ENCODE measurements around the gene TRIM77. TPM values are rescaled to one million over a fixed set of nuclear protein-coding genes. Genes with fewer than 3 reads are reported as not detected.
"Not testable (repeated sequence)": the region's sequence is repeated elsewhere in the genome, so short reads cannot be mapped to it uniquely, and the experiment has no call there.

TRIM77 gene
- total RNA-seq (not detected), total RNA-seq (0 to 0.09 (median 0) reads per million in 29 experiments)
- total RNA-seq (2013) = not detected

- H3K36me3 ChIP-seq (ENCODE audit: control insufficient read depth in 2 of 2, extremely low read depth in 1 of 2, insufficient read depth in 1 of 2, low read length in 1 of 2); DNase-seq; H3K27ac ChIP-seq (ENCODE audit: low read length); H3K27me3 ChIP-seq (replicated peaks in 1 of 2; ENCODE audit: control insufficient read depth in 2 of 2, extremely low read depth in 1 of 2, insufficient read depth in 2 of 2, low read length in 1 of 2); POLR2A ChIA-PET; H3K4me1 Mint-ChIP-seq; H3K36me3 Mint-ChIP-seq; H3K27me3 Mint-ChIP-seq; H3K4me3 ChIP-seq (ENCODE audit: control insufficient read depth in 1 of 2, extremely low read depth in 1 of 2, low read length in 1 of 2); H3K4me1 ChIP-seq (ENCODE audit: control insufficient read depth in 1 of 2, extremely low read depth in 1 of 2, insufficient read depth in 2 of 2, low read length in 2 of 2); H3K27ac Mint-ChIP-seq; CTCF ChIA-PET; H3K9me3 ChIP-seq; H3K4me3 Mint-ChIP-seq; ATAC-seq (replicated peaks in 1 of 4): not testable (repeated sequence)
- WGBS (ENCODE audit: insufficient coverage) = 88% methylated on average over 2 of the region's 2 CpGs
- H3K9me3 Mint-ChIP-seq = peaks cover 5 to 18% (median 7%) of the 10 kb centered on the region in 3 donors
Observed at GRCh38 chr11:89709999-89710398, at the start of gene TRIM77. Gene TRIM77, plus strand, starts transcription at chr11:89710299. Its CDS starts 0 bp downstream, at chr11:89710299.

GRCh38 chr11:89667001-89667400, 43.1 kb upstream of the TRIM77 start:
- DNase-seq (no peak), ATAC-seq (replicated peaks in 1 of 4) (no peak)
- no peak overlapping the region for H3K4me3 ChIP-seq (ENCODE audit: control insufficient read depth in 1 of 2, extremely low read depth in 1 of 2, low read length in 1 of 2)
- no peaks in the 10 kb centered on the region for H3K4me1 ChIP-seq (ENCODE audit: control insufficient read depth in 1 of 2, extremely low read depth in 1 of 2, insufficient read depth in 2 of 2, low read length in 2 of 2)
- 77% methylated on average over 2 of the region's 3 CpGs for WGBS (ENCODE audit: insufficient coverage)
- ChIA-PET POLR2A (no interaction called here), CTCF (no interaction called here)
- H3K27ac Mint-ChIP-seq = no peak overlapping the region
- H3K9me3 ChIP-seq = no peaks in the 10 kb centered on the region
- no peaks in the 10 kb centered on the region for H3K27me3 Mint-ChIP-seq
- H3K27ac ChIP-seq (ENCODE audit: low read length) = no peak overlapping the region
- H3K9me3 Mint-ChIP-seq = peaks cover 0 to 3% (median 2%) of the 10 kb centered on the region in 3 donors
- no peaks in the 10 kb centered on the region for H3K36me3 Mint-ChIP-seq
- no peaks in the 10 kb centered on the region for H3K27me3 ChIP-seq (replicated peaks in 1 of 2; ENCODE audit: control insufficient read depth in 2 of 2, extremely low read depth in 1 of 2, insufficient read depth in 2 of 2, low read length in 1 of 2)
- H3K36me3 ChIP-seq (ENCODE audit: control insufficient read depth in 2 of 2, extremely low read depth in 1 of 2, insufficient read depth in 1 of 2, low read length in 1 of 2) = no peaks in the 10 kb centered on the region
- no peak overlapping the region for H3K4me3 Mint-ChIP-seq
- H3K4me1 Mint-ChIP-seq = no peaks in the 10 kb centered on the region

- H3K36me3 Mint-ChIP-seq; H3K36me3 ChIP-seq (ENCODE audit: control insufficient read depth in 2 of 2, extremely low read depth in 1 of 2, insufficient read depth in 1 of 2, low read length in 1 of 2); H3K9me3 Mint-ChIP-seq; H3K4me1 ChIP-seq (ENCODE audit: control insufficient read depth in 1 of 2, extremely low read depth in 1 of 2, insufficient read depth in 2 of 2, low read length in 2 of 2); H3K4me1 Mint-ChIP-seq; H3K9me3 ChIP-seq; H3K27me3 Mint-ChIP-seq; H3K27ac ChIP-seq (ENCODE audit: low read length); DNase-seq; H3K27me3 ChIP-seq (replicated peaks in 1 of 2; ENCODE audit: control insufficient read depth in 2 of 2, extremely low read depth in 1 of 2, insufficient read depth in 2 of 2, low read length in 1 of 2); ATAC-seq (replicated peaks in 1 of 4); POLR2A ChIA-PET; H3K4me3 Mint-ChIP-seq; H3K27ac Mint-ChIP-seq; H3K4me3 ChIP-seq (ENCODE audit: control insufficient read depth in 1 of 2, extremely low read depth in 1 of 2, low read length in 1 of 2): not testable (repeated sequence)
- CTCF ChIA-PET = interaction anchor here in 1 of 2 donors (0.6 kb wide), 1 partner anchor 255 kb away, joined by 3 read pairs; no protein-coding TSS in a partner anchor
- WGBS (ENCODE audit: insufficient coverage) = no CpG with 5 or more reads among the region's 6 CpGs
Observed at GRCh38 chr11:89668158-89668557, 41.9 kb upstream of the TRIM77 start.

- H3K9me3 Mint-ChIP-seq; H3K27ac Mint-ChIP-seq; H3K4me3 Mint-ChIP-seq; DNase-seq; H3K9me3 ChIP-seq; H3K4me1 Mint-ChIP-seq; POLR2A ChIA-PET; H3K27me3 ChIP-seq (replicated peaks in 1 of 2; ENCODE audit: control insufficient read depth in 2 of 2, extremely low read depth in 1 of 2, insufficient read depth in 2 of 2, low read length in 1 of 2); H3K4me3 ChIP-seq (ENCODE audit: control insufficient read depth in 1 of 2, extremely low read depth in 1 of 2, low read length in 1 of 2); H3K36me3 ChIP-seq (ENCODE audit: control insufficient read depth in 2 of 2, extremely low read depth in 1 of 2, insufficient read depth in 1 of 2, low read length in 1 of 2); ATAC-seq (replicated peaks in 1 of 4); CTCF ChIA-PET; H3K27me3 Mint-ChIP-seq; H3K27ac ChIP-seq (ENCODE audit: low read length); H3K36me3 Mint-ChIP-seq; H3K4me1 ChIP-seq (ENCODE audit: control insufficient read depth in 1 of 2, extremely low read depth in 1 of 2, insufficient read depth in 2 of 2, low read length in 2 of 2): not testable (repeated sequence)
Observed at GRCh38 chr11:89669586-89669985, 40.5 kb upstream of the TRIM77 start.

GRCh38 chr11:89669993-89670669, 40.0 kb upstream of the TRIM77 start:
- H3K4me1 ChIP-seq (ENCODE audit: control insufficient read depth in 1 of 2, extremely low read depth in 1 of 2, insufficient read depth in 2 of 2, low read length in 2 of 2); H3K4me3 Mint-ChIP-seq; H3K9me3 Mint-ChIP-seq; H3K27me3 ChIP-seq (replicated peaks in 1 of 2; ENCODE audit: control insufficient read depth in 2 of 2, extremely low read depth in 1 of 2, insufficient read depth in 2 of 2, low read length in 1 of 2); H3K27ac ChIP-seq (ENCODE audit: low read length); H3K4me3 ChIP-seq (ENCODE audit: control insufficient read depth in 1 of 2, extremely low read depth in 1 of 2, low read length in 1 of 2); H3K27me3 Mint-ChIP-seq; H3K4me1 Mint-ChIP-seq; ATAC-seq (replicated peaks in 1 of 4); H3K36me3 Mint-ChIP-seq; H3K27ac Mint-ChIP-seq; H3K9me3 ChIP-seq; DNase-seq; CTCF ChIA-PET; H3K36me3 ChIP-seq (ENCODE audit: control insufficient read depth in 2 of 2, extremely low read depth in 1 of 2, insufficient read depth in 1 of 2, low read length in 1 of 2); POLR2A ChIA-PET: not testable (repeated sequence)
- WGBS (ENCODE audit: insufficient coverage) = no CpG with 5 or more reads among the region's 4 CpGs

- H3K36me3 Mint-ChIP-seq; DNase-seq; H3K4me1 Mint-ChIP-seq; H3K27ac ChIP-seq (ENCODE audit: low read length); CTCF ChIA-PET; H3K4me3 ChIP-seq (ENCODE audit: control insufficient read depth in 1 of 2, extremely low read depth in 1 of 2, low read length in 1 of 2); H3K27me3 Mint-ChIP-seq; ATAC-seq (replicated peaks in 1 of 4); H3K27me3 ChIP-seq (replicated peaks in 1 of 2; ENCODE audit: control insufficient read depth in 2 of 2, extremely low read depth in 1 of 2, insufficient read depth in 2 of 2, low read length in 1 of 2); H3K9me3 ChIP-seq; H3K4me3 Mint-ChIP-seq; H3K9me3 Mint-ChIP-seq; H3K36me3 ChIP-seq (ENCODE audit: control insufficient read depth in 2 of 2, extremely low read depth in 1 of 2, insufficient read depth in 1 of 2, low read length in 1 of 2); H3K27ac Mint-ChIP-seq; H3K4me1 ChIP-seq (ENCODE audit: control insufficient read depth in 1 of 2, extremely low read depth in 1 of 2, insufficient read depth in 2 of 2, low read length in 2 of 2); POLR2A ChIA-PET: not testable (repeated sequence)
Observed at GRCh38 chr11:89672547-89672946, 37.6 kb upstream of the TRIM77 start.

GRCh38 chr11:89673380-89673779, 36.7 kb upstream of the TRIM77 start:
- H3K9me3 Mint-ChIP-seq; H3K27ac ChIP-seq (ENCODE audit: low read length); H3K4me1 ChIP-seq (ENCODE audit: control insufficient read depth in 1 of 2, extremely low read depth in 1 of 2, insufficient read depth in 2 of 2, low read length in 2 of 2); DNase-seq; H3K36me3 ChIP-seq (ENCODE audit: control insufficient read depth in 2 of 2, extremely low read depth in 1 of 2, insufficient read depth in 1 of 2, low read length in 1 of 2); H3K4me3 Mint-ChIP-seq; H3K4me3 ChIP-seq (ENCODE audit: control insufficient read depth in 1 of 2, extremely low read depth in 1 of 2, low read length in 1 of 2); POLR2A ChIA-PET; H3K4me1 Mint-ChIP-seq; H3K9me3 ChIP-seq; H3K27me3 ChIP-seq (replicated peaks in 1 of 2; ENCODE audit: control insufficient read depth in 2 of 2, extremely low read depth in 1 of 2, insufficient read depth in 2 of 2, low read length in 1 of 2); H3K36me3 Mint-ChIP-seq; H3K27me3 Mint-ChIP-seq; CTCF ChIA-PET; ATAC-seq (replicated peaks in 1 of 4); H3K27ac Mint-ChIP-seq: not testable (repeated sequence)
- WGBS (ENCODE audit: insufficient coverage) = no CpG with 5 or more reads among the region's 2 CpGs
